ENCODE data around the gene RPL22L1. TPM values are rescaled to one million over a fixed set of nuclear protein-coding genes. Genes with fewer than 3 reads are reported as not detected.
"Not testable (repeated sequence)": the region's sequence is repeated elsewhere in the genome, so short reads cannot be mapped to it uniquely, and the experiment has no call there.

Gene RPL22L1
- total RNA-seq, 2 experiments from 2014 or later = 51.7 to 58.9 TPM

DNA sequence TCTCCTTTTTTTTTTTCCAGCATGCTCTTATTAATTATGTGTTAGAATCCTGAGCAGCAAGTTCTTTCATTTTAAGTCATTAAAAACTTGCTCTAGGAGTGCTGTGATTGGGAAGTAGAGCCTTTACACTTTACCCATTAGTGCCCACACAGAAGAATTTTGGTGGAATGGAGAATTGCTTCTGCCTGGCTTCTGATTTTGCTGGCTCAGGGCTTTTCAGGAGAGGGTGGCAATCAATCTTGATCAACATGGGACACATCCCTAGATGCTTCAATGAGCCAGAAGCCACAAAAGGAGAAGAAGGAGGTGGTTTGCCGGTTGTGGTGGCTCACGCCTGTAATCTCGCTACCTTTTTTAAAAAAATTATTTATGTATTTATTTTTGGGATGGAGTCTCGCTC is 39.4 kb downstream of the RPL22L1 start:
- no peaks in the 10 kb centered on the region for H3K36me3 ChIP-seq (ENCODE audit: insufficient read depth, low read length)

DNA sequence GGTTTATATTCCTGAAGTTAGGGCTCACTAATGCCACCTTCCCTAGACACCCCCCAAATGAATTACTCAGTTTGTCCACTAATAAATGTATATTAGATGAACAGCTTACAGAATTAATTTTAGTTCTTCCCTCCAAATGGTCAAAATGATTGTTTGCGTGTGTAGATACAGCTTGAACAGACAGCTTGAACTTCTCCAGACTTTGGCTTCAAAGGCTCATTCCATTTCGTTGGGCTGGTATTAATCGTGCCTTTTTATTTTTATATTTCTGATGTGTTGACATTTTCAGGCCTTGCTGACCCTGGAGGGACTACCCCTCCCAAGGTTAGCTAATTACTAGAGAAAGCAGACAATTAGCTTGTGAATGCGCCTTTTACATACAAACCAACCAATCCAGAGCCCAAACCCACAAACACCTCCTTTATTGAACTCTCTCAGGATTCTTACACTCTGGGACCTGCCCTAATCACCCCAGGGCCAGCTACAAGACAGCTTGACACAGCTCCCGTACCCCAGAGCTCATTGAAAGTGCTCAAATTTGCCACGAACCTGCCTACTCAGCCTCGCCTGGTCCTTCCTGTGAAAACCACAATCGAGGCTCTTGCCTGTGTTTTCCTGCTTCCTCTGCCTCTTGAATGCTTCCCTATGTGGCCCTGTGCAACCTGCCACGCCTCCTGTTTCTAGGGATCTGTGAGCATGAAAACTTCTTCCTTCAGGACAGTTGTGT is 40.3 kb downstream of the RPL22L1 start:
- Histone ChIP-seq H3K4me3 (ENCODE audit: low read depth, low read length, poor library complexity, severe bottlenecking) (no peak overlapping the region), H3K4me2 (ENCODE audit: low read length) (no peak overlapping the region), H3K9me3 (ENCODE audit: low read length) (no peaks in the 10 kb centered on the region), H2AFZ (ENCODE audit: low read length) (no peak overlapping the region), H3K9me2 (ENCODE audit: insufficient read depth, low read length) (no peaks in the 10 kb centered on the region), H3K79me2 (ENCODE audit: insufficient read depth, low read depth, low read length) (no peaks in the 10 kb centered on the region), H3K4me1 (ENCODE audit: insufficient read depth, low read length, poor library complexity, severe bottlenecking) (no peaks in the 10 kb centered on the region), H3K36me3 (ENCODE audit: insufficient read depth, low read length) (no peaks in the 10 kb centered on the region), H4K20me1 (ENCODE audit: insufficient read depth, low read length) (no peaks in the 10 kb centered on the region), H3K27ac (ENCODE audit: low read depth, low read length, poor library complexity, severe bottlenecking) (no peak overlapping the region)
- no peak for TF ChIP-seq EZH2phosphoT487 (IDR thresholded peaks at IDR 0.05; ENCODE audit: borderline replicate concordance, low read depth, low read length)
- TF ChIP-seq, protein P1, sequence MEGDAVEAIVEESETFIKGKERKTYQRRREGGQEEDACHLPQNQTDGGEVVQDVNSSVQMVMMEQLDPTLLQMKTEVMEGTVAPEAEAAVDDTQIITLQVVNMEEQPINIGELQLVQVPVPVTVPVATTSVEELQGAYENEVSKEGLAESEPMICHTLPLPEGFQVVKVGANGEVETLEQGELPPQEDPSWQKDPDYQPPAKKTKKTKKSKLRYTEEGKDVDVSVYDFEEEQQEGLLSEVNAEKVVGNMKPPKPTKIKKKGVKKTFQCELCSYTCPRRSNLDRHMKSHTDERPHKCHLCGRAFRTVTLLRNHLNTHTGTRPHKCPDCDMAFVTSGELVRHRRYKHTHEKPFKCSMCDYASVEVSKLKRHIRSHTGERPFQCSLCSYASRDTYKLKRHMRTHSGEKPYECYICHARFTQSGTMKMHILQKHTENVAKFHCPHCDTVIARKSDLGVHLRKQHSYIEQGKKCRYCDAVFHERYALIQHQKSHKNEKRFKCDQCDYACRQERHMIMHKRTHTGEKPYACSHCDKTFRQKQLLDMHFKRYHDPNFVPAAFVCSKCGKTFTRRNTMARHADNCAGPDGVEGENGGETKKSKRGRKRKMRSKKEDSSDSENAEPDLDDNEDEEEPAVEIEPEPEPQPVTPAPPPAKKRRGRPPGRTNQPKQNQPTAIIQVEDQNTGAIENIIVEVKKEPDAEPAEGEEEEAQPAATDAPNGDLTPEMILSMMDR (conservative IDR thresholded peaks at IDR 0.05; ENCODE audit: low read length) = no peak
- no peak for DNase-seq (ENCODE audit: low spot score)
- CTCF ChIA-PET (ENCODE audit: unreplicated experiment) = no interaction called here
- intact Hi-C loops (cut with micrococcal nuclease; ENCODE audit: unreplicated experiment) = no loop called here
- BruUV-seq (replicated peaks) = no TSS peak
- POLR2A ChIA-PET = no interaction called here

More for the DNA sequence above, 39.4 kb downstream of the RPL22L1 start:
- BruUV-seq (replicated peaks) = no TSS peak
- Histone ChIP-seq H4K20me1 (ENCODE audit: insufficient read depth, low read length) (no peaks in the 10 kb centered on the region), H3K4me2 (ENCODE audit: low read length) (no peak overlapping the region), H3K27ac (ENCODE audit: low read depth, low read length, poor library complexity, severe bottlenecking) (no peak overlapping the region), H3K9me2 (ENCODE audit: insufficient read depth, low read length) (no peaks in the 10 kb centered on the region), H3K4me3 (ENCODE audit: low read depth, low read length, poor library complexity, severe bottlenecking) (no peak overlapping the region), H3K9me3 (ENCODE audit: low read length) (no peaks in the 10 kb centered on the region), H3K79me2 (ENCODE audit: insufficient read depth, low read depth, low read length) (no peaks in the 10 kb centered on the region), H3K4me1 (ENCODE audit: insufficient read depth, low read length, poor library complexity, severe bottlenecking) (no peaks in the 10 kb centered on the region), H2AFZ (ENCODE audit: low read length) (no peak overlapping the region)
- POLR2A ChIA-PET = no interaction called here
- TF ChIP-seq, protein P1 (conservative IDR thresholded peaks at IDR 0.05; ENCODE audit: low read length) = no peak
- no peak for TF ChIP-seq EZH2phosphoT487 (IDR thresholded peaks at IDR 0.05; ENCODE audit: borderline replicate concordance, low read depth, low read length)
- CTCF ChIA-PET (ENCODE audit: unreplicated experiment) = no interaction called here
- intact Hi-C loops (cut with micrococcal nuclease; ENCODE audit: unreplicated experiment) = no loop called here
- no peak for DNase-seq (ENCODE audit: low spot score)

DNA sequence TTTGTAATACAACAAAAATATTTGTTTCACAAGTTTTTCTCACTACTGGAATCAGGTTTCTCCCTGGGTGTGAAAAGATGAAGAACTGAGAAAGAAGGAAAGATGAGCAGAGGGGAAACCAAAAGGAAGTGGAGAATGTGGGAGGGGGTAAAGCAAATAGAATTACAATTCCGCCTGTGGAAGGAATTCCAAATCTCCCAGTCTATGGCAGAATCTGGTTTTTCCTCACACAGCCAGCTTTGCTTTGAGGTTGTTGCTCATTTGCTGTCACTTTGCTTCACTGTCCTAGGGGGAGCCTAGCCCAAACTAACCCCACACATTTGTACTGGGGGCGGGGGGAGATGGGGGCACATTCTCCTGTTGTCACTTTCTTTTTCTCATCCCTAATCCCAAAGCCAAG is 43.9 kb downstream of the RPL22L1 start:
- Histone ChIP-seq H3K4me3 (ENCODE audit: low read depth, low read length, poor library complexity, severe bottlenecking) (no peak overlapping the region), H2AFZ (ENCODE audit: low read length) (no peak overlapping the region), H3K79me2 (ENCODE audit: insufficient read depth, low read depth, low read length) (no peaks in the 10 kb centered on the region), H3K27ac (ENCODE audit: low read depth, low read length, poor library complexity, severe bottlenecking) (no peak overlapping the region), H3K9me3 (ENCODE audit: low read length) (no peaks in the 10 kb centered on the region), H3K9me2 (ENCODE audit: insufficient read depth, low read length) (no peaks in the 10 kb centered on the region), H3K4me1 (ENCODE audit: insufficient read depth, low read length, poor library complexity, severe bottlenecking) (no peaks in the 10 kb centered on the region), H3K36me3 (ENCODE audit: insufficient read depth, low read length) (no peaks in the 10 kb centered on the region), H4K20me1 (ENCODE audit: insufficient read depth, low read length) (no peaks in the 10 kb centered on the region), H3K4me2 (ENCODE audit: low read length) (no peak overlapping the region)
- ChIA-PET CTCF (ENCODE audit: unreplicated experiment) (no interaction called here), POLR2A (interaction anchor here (0.6 to 0.7 kb wide), 2 partner anchors 613 to 996 kb away, joined by 3 read pairs; no protein-coding TSS in a partner anchor)
- no peak for TF ChIP-seq EZH2phosphoT487 (IDR thresholded peaks at IDR 0.05; ENCODE audit: borderline replicate concordance, low read depth, low read length)
- TF ChIP-seq, protein P1 (conservative IDR thresholded peaks at IDR 0.05; ENCODE audit: low read length) = no peak
- no peak for DNase-seq (ENCODE audit: low spot score)
- intact Hi-C loops (cut with micrococcal nuclease; ENCODE audit: unreplicated experiment) = no loop called here
- BruUV-seq (replicated peaks) = no TSS peak

DNA sequence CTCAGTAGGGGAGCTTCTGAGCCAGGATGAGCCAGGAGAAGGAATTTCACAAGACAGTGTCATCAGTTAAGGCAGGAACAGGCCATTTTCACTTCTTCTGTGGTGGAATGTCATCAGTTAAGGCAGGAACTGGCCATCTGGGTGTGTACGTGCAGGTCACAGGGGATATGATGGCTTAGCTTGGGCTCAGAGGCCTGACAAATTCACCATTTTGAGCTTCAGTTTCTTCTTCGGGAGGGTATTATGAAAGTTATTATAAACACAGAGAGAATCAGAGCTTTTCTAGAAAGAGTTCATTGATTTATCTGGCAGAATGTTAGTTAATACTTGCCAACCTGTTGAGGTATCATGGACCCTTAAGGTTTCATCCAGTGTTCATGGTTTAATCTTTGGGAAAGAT is 46.4 kb downstream of the RPL22L1 start:
- H3K9me2 ChIP-seq (ENCODE audit: insufficient read depth, low read length); H3K4me3 ChIP-seq (ENCODE audit: low read depth, low read length, poor library complexity, severe bottlenecking); H2AFZ ChIP-seq (ENCODE audit: low read length); POLR2A ChIA-PET; H3K27ac ChIP-seq (ENCODE audit: low read depth, low read length, poor library complexity, severe bottlenecking); H3K4me2 ChIP-seq (ENCODE audit: low read length); H4K20me1 ChIP-seq (ENCODE audit: insufficient read depth, low read length); H3K4me1 ChIP-seq (ENCODE audit: insufficient read depth, low read length, poor library complexity, severe bottlenecking); BruUV-seq (replicated peaks); CTCF ChIA-PET (ENCODE audit: unreplicated experiment); H3K79me2 ChIP-seq (ENCODE audit: insufficient read depth, low read depth, low read length); DNase-seq (ENCODE audit: low spot score); H3K36me3 ChIP-seq (ENCODE audit: insufficient read depth, low read length); H3K9me3 ChIP-seq (ENCODE audit: low read length); intact Hi-C loops (cut with micrococcal nuclease; ENCODE audit: unreplicated experiment): not testable (repeated sequence)
